COLO668 (cell line): ENCODE measurements around the gene HPD.

Experiments
- DNase-seq: peaks from one replicate; lab custom pipeline; 2025; ENCODE audit not compliant: unreplicated experiment; lab: John Stamatoyannopoulos, UW

Gene HPD

DNA sequence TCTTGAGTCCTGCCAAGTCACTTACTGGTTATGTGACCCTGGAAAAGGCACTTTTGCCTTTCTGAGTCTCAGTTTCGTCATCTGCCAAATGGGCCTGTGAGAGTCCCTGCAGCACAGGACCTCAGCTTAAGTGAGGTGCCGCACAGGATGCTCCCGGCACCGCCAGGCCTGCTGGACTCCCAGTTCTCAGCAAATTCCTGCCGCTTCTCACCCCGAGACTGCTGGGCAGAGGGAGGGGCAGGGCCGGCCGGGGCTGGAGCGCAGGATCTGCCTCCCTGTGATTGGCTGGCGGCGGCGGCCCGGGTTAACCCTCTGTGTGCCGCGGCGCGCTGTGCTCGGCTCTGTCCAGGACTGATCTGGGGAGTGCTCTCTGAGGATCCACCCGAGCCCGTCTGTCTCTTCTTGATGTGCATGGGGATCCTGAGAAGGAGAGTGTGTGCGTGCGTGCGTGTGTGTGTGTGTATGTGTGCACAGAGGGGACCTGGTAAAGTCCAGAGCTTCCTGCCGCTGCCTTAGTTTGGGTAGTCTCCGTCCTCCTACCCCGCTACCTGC is 46.3 kb downstream of the HPD start:
- DNase-seq, result peak; percentile 88

DNA sequence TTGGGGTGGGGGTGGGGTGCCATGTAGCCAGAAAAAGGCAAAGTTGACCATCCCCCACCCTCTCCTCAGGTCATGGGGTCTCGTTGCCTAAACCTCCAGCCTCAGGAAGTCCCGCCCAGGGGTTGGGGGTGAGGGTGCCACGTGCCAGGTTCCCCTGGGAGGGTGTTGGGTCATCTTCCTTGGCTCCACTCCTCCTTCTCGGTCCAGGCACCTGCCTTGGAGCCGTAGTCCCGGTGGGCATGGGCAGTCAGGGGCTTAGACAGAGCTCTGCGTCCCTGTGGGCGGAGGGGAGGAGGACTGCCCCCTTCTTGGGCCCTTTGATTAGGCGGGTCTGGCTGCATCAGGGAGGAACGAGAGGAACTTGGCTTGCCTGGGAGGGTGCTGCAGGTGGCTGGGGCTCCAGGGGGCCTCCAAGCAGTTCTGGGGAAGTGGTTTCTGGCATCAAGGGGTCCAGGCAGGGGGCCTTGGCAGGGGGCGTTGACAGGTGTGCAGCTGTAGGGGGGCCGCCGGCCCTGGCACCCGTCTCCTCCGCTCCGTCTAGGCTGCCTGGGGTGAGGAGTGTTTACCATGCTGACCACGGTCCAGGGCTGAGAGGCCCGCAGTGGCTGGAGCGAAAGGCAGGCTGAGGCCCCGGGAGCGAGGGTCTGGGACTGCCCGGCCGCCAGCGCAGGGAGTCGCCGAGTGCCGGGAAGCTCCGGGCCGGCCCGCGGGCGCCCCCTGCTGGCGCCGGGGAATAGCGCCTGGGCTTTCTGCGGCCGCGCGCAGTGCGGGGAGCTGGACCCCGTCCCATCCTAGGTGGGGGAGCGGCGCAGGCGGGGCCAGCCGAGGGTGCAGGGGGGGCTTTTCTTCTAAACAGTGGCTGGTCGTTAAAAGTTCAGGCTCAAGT is 47.0 kb downstream of the HPD start:
- peak; percentile 83 for DNase-seq

- DNase-seq, result no peak
Observed at GRCh38 chr12:121810833-121811433, 47.7 kb downstream of the HPD start.

GRCh38 chr12:121810234-121810817 is 48.3 kb downstream of the HPD start:
- no peak for DNase-seq

GRCh38 chr12:121809712-121810116 is 48.9 kb downstream of the HPD start:
- DNase-seq, result no peak

- no peak for DNase-seq
Observed at GRCh38 chr12:121808623-121809022, 50.0 kb downstream of the HPD start.

GRCh38 chr12:121807642-121808347 is 50.9 kb downstream of the HPD start:
- no peak for DNase-seq

DNA sequence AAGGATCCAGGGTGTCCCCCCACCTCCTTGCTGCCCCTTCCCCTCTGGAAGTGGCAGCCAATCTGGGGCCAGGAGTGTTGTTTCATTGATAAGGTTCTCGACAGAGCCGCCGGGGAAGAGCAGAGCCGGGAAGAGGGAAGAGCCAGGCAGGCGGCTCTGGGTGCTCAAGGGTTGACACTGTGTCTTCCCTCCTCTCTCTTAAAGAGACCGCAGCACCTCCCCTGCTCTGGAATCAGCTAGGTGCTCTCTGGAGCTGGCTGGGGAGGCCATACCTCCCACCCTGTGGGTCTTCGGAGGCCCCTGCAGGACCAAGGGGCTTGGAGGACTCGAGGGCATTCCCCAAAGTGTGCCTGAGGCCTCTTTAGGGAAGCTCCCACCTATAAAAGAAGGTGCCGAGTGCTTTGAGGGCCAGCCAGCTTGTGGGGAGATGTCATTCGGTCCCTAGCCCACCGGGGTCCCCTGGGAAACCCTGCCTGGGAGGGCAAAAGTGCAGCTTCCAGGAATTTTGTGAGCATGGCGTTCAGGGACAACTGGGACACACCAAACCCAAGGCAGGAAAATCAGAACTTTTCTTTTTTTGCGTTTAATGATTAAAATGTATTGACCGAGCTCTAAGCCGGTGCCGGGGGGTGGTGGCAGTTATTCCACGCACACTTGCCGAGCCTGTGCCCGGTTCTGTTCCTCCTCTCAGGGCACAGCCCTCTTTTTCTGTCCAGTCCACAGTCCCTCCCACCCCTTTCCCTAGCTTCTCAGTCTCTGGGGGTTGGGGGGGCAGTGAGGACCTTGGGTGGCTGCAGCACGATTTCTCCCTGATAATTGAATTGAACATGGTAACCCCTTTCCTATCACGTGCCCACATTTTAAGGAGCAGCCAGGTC is 51.9 kb downstream of the HPD start:
- DNase-seq, result no peak

DNA sequence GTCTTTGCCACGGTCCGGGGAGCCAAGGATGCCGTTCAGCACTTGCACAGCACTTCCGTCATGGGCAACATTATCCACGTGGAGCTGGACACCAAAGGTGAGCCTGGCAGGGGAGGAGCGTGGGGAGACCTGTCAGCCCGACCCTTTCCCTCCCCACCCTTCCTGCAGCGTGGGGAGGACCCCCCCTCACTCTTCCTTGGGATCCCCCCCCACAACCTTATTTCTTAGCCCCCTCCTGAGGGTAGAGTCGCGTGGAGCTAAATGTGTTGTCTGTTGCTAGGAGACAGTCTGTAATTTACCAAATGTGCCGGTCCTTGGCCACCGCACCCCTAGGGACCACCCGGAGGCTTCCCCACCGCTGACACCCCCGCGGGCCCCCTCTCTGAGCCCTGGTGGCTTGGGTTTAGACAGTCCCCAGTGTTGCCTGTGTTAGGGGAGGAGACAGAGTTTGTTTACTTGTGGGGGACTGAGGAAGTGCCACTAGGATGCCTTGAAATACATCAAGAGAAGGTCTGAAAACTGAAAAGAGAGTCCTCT is 52.6 kb downstream of the HPD start:
- no peak for DNase-seq

- peak; percentile 37 for DNase-seq
Observed at GRCh38 chr12:121805171-121806008, 53.3 kb downstream of the HPD start.

DNA sequence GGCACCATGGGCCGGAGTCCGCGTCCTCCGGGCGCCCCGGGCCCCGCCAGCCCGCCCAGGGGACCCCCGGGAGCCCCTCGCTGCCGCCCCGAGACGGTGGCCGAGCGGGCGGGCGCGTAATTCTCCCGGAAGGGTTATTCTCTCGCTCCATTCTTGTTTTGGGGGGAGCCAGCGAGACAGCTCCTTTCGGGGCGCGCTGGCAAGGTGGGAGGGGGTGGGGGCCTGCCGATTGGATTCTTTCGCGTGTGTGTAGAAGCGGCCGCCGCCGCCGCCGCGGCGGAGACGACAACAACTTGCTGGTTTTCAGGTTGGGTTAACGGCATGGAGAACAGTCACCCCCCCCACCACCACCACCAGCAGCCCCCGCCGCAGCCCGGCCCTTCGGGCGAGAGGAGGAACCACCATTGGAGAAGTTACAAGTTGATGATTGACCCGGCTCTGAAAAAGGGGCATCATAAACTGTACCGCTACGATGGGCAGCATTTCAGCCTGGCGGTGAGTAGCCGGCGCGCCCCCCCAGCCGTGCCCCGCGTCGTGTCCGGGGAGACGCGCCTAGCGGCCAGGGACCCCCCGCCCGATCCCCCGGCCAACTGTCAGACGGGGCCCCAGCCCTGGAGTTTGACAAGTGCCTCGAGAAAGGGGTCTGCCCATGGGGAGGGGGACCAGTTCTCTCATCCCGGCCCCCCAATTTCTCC is 54.1 kb downstream of the HPD start:
- DNase-seq, result peak; percentile 59

GRCh38 chr12:121803861-121804416 is 54.7 kb downstream of the HPD start, which contains the start of gene SETD1B:
Gene SETD1B, plus strand, starts transcription at chr12:121804009. Its CDS starts 729 bp downstream, at chr12:121804738.
- DNase-seq, result peak; percentile 81

DNA sequence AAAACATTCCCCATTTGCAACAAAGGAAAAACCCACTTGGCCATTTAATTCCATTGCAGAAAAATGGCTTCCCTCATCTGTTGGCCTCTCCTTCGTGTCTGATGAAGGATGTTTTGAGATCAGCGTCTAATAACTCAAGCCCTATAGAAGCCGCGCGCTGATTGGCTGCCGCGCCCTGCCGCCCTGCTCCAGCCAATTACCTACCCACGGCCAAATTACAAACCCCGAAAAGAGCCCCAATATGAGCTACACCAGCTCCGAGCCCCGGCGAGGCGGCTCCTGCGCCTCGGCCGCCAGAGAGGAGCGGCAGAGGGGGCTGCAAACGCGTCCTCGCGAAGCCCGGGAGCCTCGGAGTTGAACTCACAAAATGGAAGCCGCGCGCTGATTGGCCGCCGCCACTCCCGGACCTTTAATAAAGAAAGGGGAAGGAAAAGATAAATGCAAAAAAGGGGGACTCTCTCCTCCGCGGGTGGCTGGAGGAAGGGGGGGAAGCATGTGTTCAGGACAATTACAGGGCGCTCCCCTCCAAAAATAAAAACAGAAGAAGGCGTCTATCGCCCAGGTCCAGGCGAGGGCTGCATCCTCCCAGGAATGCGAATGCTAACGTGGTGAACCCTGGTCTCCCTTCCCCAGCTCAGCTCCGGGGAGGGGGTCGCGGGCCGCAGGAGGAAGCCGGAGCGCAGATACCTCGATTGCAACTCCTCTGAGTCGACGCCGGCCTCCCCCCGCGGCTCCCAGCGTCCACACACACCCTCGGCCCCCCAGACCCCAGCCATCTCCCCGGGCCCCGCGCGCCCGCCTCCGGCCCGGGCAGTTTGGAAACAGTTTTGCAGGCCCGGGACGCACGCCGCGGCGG is 55.6 kb downstream of the HPD start:
- DNase-seq, result peak; percentile 95

DNA sequence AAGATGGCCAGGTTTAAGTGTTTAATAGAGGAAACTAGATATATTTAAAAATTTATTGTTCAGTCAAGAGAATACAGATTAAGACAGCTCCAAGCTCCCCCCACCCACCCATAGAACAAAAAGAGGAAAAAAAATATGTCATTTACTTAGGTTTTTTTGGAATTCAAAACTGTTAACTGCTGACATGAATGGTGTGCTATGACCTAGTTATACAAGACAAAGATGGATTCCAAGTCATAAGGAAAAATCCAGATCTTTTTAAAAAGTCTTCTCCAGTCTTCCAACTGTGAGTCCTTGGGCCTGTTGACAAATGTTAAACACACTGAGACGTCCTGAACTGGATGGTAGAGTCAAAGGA is 56.2 kb downstream of the HPD start:
- DNase-seq, result no peak

DNA sequence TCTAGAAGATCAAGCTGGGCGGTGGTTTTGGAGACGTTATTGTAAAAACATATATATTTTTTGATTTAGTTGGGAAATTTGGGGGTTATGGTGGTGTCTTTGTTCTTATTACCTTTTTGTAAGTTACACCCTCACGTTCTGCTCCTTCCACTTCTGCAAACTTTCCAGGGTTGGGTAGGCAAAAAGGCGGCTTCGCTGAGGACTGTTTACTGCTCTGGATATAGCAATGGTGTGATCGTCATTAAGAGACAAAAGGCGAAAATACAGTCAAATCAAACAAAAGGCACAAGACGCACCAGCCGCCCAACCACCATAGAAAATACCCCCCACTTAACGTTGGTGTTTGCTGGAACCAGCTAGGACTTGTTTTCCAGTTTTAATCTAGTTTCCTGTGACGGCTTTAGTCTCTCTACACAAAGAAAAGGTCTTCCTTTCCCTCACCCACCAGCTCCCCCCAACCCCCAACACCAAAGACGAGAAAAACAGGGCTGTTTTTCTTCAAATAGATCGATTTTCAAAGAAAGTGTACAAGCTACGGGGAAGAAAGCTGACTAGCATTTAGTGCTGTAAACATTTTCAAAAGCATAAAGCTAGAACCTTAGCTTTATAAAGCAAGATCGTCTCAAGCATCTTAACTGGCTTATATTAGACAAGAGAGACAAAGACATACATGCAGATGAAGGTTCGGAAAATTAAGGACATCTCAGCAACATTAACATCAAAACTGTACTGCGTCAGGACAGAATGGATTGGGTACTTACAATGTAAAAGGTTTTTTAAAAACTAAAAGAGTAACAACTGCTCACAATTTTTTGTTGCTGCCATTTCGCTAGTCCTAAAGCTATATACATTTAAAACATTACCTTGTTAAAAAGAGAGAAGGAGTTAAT is 56.8 kb downstream of the HPD start:
- DNase-seq, result peak; percentile 53
